HG03196 (cell line): ENCODE data around the gene ADAMTS1.

Experiments used
- ATAC-seq: cut with Tn5 transposase; IDR thresholded peaks from one replicate; pipeline ENCODE4 v1.9.1; 2021; ENCODE audit not compliant: unreplicated experiment

ADAMTS1 gene

GRCh38 chr21:26814386-26814785 lies 30.8 kb downstream of the ADAMTS1 start:
- ATAC-seq = no peak

- no peak for ATAC-seq
These were observed 31.7 kb downstream of the ADAMTS1 start for GRCh38 chr21:26813426-26813998.

- no peak for ATAC-seq
These were observed 33.0 kb downstream of the ADAMTS1 start for GRCh38 chr21:26812173-26812572.

GRCh38 chr21:26811482-26811881 lies 33.7 kb downstream of the ADAMTS1 start:
- ATAC-seq = no peak

GRCh38 chr21:26810676-26811415 lies 34.4 kb downstream of the ADAMTS1 start:
- no peak for ATAC-seq

- no peak for ATAC-seq
These were observed 34.9 kb downstream of the ADAMTS1 start for GRCh38 chr21:26810266-26810665.

- ATAC-seq = no peak
These were observed 35.5 kb downstream of the ADAMTS1 start for GRCh38 chr21:26809745-26810144.

GRCh38 chr21:26806801-26807295 lies 38.4 kb downstream of the ADAMTS1 start:
- no peak for ATAC-seq

- ATAC-seq = no peak
These were observed 40.2 kb downstream of the ADAMTS1 start for GRCh38 chr21:26804895-26805609.

GRCh38 chr21:26801498-26801897 lies 43.7 kb downstream of the ADAMTS1 start:
- ATAC-seq = no peak

GRCh38 chr21:26800970-26801431 lies 44.2 kb downstream of the ADAMTS1 start:
- ATAC-seq = no peak

GRCh38 chr21:26800455-26800854 lies 44.8 kb downstream of the ADAMTS1 start:
- ATAC-seq = no peak

- ATAC-seq = no peak
These were observed 45.2 kb downstream of the ADAMTS1 start for GRCh38 chr21:26800001-26800400.

- no peak for ATAC-seq
These were observed 46.1 kb downstream of the ADAMTS1 start for GRCh38 chr21:26798856-26799751.

GRCh38 chr21:26797878-26798456 lies 47.2 kb downstream of the ADAMTS1 start:
- no peak for ATAC-seq

GRCh38 chr21:26795866-26796329 lies 49.3 kb downstream of the ADAMTS1 start:
- ATAC-seq = no peak

- ATAC-seq = no peak
These were observed 49.8 kb downstream of the ADAMTS1 start for GRCh38 chr21:26795412-26795805.

- ATAC-seq = no peak
These were observed 50.4 kb downstream of the ADAMTS1 start for GRCh38 chr21:26794597-26795411.

- no peak for ATAC-seq
These were observed 54.9 kb downstream of the ADAMTS1 start for GRCh38 chr21:26790296-26790695.
